H1 (cell line): ENCODE results near the gene AGPAT2. TPM values are rescaled to one million over a fixed set of nuclear protein-coding genes. Genes with fewer than 3 reads are reported as not detected.

ENCODE experiments used
- ASH2L ChIP-seq: fragments of 200-600, 300-600 bp; sonication (generic); IDR thresholded peaks from one replicate; pipeline ENCODE4 v1.7.1; 2017; ENCODE audit warnings: low read length
- ATF2 ChIP-seq: IDR thresholded peaks from 2 replicates; pipeline ENCODE4 v1.6.1; 2012; ENCODE audit warnings: low read length, inconsistent platforms
- BACH1 ChIP-seq: IDR thresholded peaks from 2 replicates; pipeline ENCODE4 v1.6.1; 2012; ENCODE audit warnings: low read length, improper control_type of control experiment
- CHD2 ChIP-seq: IDR thresholded peaks from 2 replicates; pipeline ENCODE4 v1.6.1; 2012; ENCODE audit warnings: low read length, improper control_type of control experiment
- EP300 ChIP-seq, 2 experiments: IDR thresholded peaks; 1 replicate in 1 of 2; 2 replicates in 1 of 2; pipeline ENCODE4 v1.6.1; 2011 to 2012; ENCODE audit warnings: low read depth in 2 of 2, low read length in 2 of 2, mild to moderate bottlenecking in 2 of 2, borderline replicate concordance in 1 of 2, inconsistent platforms in 1 of 2, moderate library complexity in 1 of 2
- HDAC2 ChIP-seq, 2 experiments: fragments of 300-600 bp in 1 of 2; sonication (generic) in 1 of 2; IDR thresholded peaks; 2 replicates each; pipeline ENCODE4 v1.6.1; 2011 to 2012; ENCODE audit warnings: low read depth in 2 of 2, low read length in 2 of 2, mild to moderate bottlenecking in 2 of 2, moderate library complexity in 2 of 2, borderline replicate concordance in 1 of 2, inconsistent platforms in 1 of 2
- JUND ChIP-seq: IDR thresholded peaks from 2 replicates; pipeline ENCODE4 v1.6.1; 2011; ENCODE audit warnings: mild to moderate bottlenecking, improper control_type of control experiment, low read length
- KDM4A ChIP-seq: IDR thresholded peaks from one replicate; pipeline ENCODE4 v1.7.1; 2012; ENCODE audit warnings: low read depth, mild to moderate bottlenecking, moderate library complexity, low read length, inconsistent platforms; ENCODE audit not compliant: severe bottlenecking
- KDM5A ChIP-seq: fragments of 200-600 bp; IDR thresholded peaks from 2 replicates; pipeline ENCODE4 v1.7.1; 2012; ENCODE audit warnings: mild to moderate bottlenecking, low read length, inconsistent platforms, mixed read lengths
- NRF1 ChIP-seq: IDR thresholded peaks from 2 replicates; pipeline ENCODE4 v1.6.1; 2011; ENCODE audit warnings: mild to moderate bottlenecking, low read depth, low read length, improper control_type of control experiment
- PHF8 ChIP-seq: fragments of 200-600 bp; sonication (generic); conservative IDR thresholded peaks from 2 replicates; pipeline ENCODE4 v1.7.1; 2012; ENCODE audit warnings: low read depth, mild to moderate bottlenecking, inconsistent platforms, low read length, moderate library complexity
- SAP30 ChIP-seq: fragments of 300-600 bp; sonication (generic); IDR thresholded peaks from 2 replicates; pipeline ENCODE4 v1.7.1; 2012; ENCODE audit warnings: low read length, moderate library complexity, mild to moderate bottlenecking, inconsistent platforms; ENCODE audit not compliant: insufficient read depth, insufficient replicate concordance
- SP1 ChIP-seq: IDR thresholded peaks from 2 replicates; pipeline ENCODE4 v1.6.1; 2011; ENCODE audit warnings: low read depth, low read length
- SP4 ChIP-seq: IDR thresholded peaks from 2 replicates; pipeline ENCODE4 v1.6.1; 2012; ENCODE audit warnings: low read length, inconsistent platforms
- TAF1 ChIP-seq: IDR thresholded peaks from 2 replicates; pipeline ENCODE4 v1.6.1; 2011; ENCODE audit warnings: mild to moderate bottlenecking, low read depth, low read length
- TBP ChIP-seq: IDR thresholded peaks from 2 replicates; pipeline ENCODE4 v1.6.1; 2011; ENCODE audit warnings: low read depth, low read length, improper control_type of control experiment
- polyA plus RNA-seq, 7 experiments: library from polyadenylated mRNA; depleted of rRNA in 3 of 7; stranded (reverse) in 5 of 7; unstranded in 2 of 7; fragments of >200 nt in 5 of 7; fragments of 200-250 nt in 2 of 7; gene quantifications; 1 replicate in 5 of 7; 2 replicates in 1 of 7; 4 replicates in 1 of 7; pipeline versions ENCODE4 v1.2.1 to v1.2.3, GENCODE V29; 2011 to 2013; ENCODE audit warnings: missing spikeins in 2 of 7, mixed read lengths in 2 of 7
- total RNA-seq: library from RNA; stranded (reverse); fragmentation: NEBNext Ultra II Directional; extraction: Animal tissue kit (Norgen Biotek cat#: 25700); gene quantifications from 2 replicates; pipeline ENCODE4 v1.2.1, GENCODE V29; 2021
- TF ChIP-seq, protein P1 (sequence below): IDR thresholded peaks from 2 replicates; pipeline ENCODE4 v1.6.1; 2011; ENCODE audit warnings: low read depth, mild to moderate bottlenecking, low read length; ENCODE audit not compliant: insufficient read depth

Gene AGPAT2
- total and polyA plus RNA-seq, 2 of the 8 experiments (the other 6 are each of a cell fraction or from before 2014, with no cell fraction given) = 31.6 to 37.6 TPM

DNA sequence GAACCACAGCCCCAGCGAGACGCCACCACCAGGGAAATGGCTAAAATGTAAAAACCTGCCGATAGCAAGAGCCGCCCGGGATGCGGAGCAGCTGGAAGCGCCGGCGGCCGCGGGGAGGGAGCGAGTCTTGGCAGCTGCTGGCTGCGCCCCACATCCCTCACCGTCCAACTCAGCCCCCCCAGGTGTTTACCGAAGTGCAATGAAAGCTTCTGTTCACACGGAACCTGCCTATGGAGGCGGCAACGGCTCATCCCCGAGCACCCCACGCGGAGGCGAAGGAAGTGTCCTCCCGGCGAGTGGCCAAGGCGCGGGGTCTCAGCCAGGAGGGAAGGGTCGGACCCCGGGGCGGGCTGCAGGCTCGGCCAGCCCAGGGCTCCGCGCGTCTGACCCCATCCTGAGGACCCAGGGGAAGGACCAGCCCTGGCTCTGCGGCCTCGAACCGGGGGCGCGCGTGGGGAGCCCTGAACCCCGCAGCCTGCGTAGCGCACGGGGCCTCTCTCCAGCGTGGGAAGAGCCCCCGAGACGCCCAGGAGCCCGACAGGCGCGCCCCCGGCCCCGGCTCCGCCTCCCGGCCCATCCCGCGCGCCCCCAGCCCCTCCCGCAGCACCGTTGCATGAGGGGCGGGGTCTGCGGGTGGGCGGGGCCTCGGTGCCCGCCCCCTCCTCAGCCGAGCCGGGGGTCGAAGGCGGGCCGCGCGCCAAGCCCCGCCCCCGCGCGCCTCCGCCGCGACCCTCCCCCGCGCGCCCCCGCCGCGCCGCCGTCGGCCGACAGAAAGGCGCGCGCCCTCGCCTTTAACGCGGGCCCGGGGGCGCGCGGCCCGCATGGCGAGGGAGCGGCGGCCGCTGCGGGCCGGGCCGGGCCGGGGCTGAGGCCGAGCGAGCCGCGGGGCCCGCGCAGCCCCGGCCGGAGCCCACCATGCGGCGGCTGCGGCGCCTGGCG is 24.8 kb upstream of the AGPAT2 start, which contains the start of gene DIPK1B (continued):
- TF ChIP-seq CHD2 (no peak), SP1 (peak; percentile 12; the same call in 1 of the 2 replicates), KDM4A (peak; percentile 87), ATF2 (no peak), TAF1 (peak; percentile 37; the same call in 1 of the 2 replicates), BACH1 (peak; percentile 38; the same call in 1 of the 2 replicates), NRF1 (no peak), SP4 (peak; percentile 71; the same call in 1 of the 2 replicates), ASH2L (peak; percentile 73), JUND (no peak), HDAC2 (IDR thresholded peaks at IDR 0.05; ENCODE audit: borderline replicate concordance in 1 of 2, low read depth in 2 of 2, low read length in 2 of 2) (0 out of 4 replicates have a peak, but pooled peaks of 1 of the 2 experiments have one; percentile 23), TBP (no peak), KDM5A (no peak), PHF8 (no peak; the same call in none of the 2 replicates), SAP30 (no peak), EP300 (IDR thresholded peaks at IDR 0.05; ENCODE audit: borderline replicate concordance in 1 of 2, low read depth in 2 of 2, low read length in 2 of 2) (no peak)
- TF ChIP-seq, protein P1, sequence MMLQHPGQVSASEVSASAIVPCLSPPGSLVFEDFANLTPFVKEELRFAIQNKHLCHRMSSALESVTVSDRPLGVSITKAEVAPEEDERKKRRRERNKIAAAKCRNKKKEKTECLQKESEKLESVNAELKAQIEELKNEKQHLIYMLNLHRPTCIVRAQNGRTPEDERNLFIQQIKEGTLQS = no peak
